ENCODE data around the gene ZDBF2. TPM values are rescaled to one million over a fixed set of nuclear protein-coding genes. Genes with fewer than 3 reads are reported as not detected.

Gene ZDBF2
- total RNA-seq, 2 donors from 2014 or later = 3.9 to 6.0 TPM

GRCh38 chr2:206361407-206362045, 87.1 kb downstream of the ZDBF2 start:
- Mint-ChIP-seq H3K27ac (no peak overlapping the region), H3K4me1 (ENCODE audit: low read depth in 2 of 2) (no peaks in the 10 kb centered on the region), H3K36me3 (no peaks in the 10 kb centered on the region), H3K27me3 (peaks cover 0 to 3% of the 10 kb centered on the region in 2 donors), H3K4me3 (no peak overlapping the region), H3K9me3 (no peaks in the 10 kb centered on the region)
- ATAC-seq (peak; percentile 53 to 90), DNase-seq (ENCODE audit: low spot score) (no peak)

Other genes with a start within 250 kb of the ZDBF2 start
- 10 to 100 TPM; 36.0 to 37.5 TPM for gene INO80D, start 188.5 kb upstream of the ZDBF2 start, total RNA-seq
- gene NDUFS1, start 115.2 kb upstream of the ZDBF2 start, total RNA-seq = 10 to 100 TPM; 73.4 to 78.0 TPM
- gene EEF1B2, start 114.8 kb upstream of the ZDBF2 start, total RNA-seq = 100 to 1,000 TPM; 408 to 472 TPM
- not detected for gene ADAM23, start 168.9 kb downstream of the ZDBF2 start, total RNA-seq

Measured in natural killer cell treated with Interleukin-12 subunit alpha and Interleukin-12 subunit beta and Interleukin-15 and Interleukin-18, amount 100 ng/mL, for 72 hours (primary cell).